B cell (primary cell): Measurements from ENCODE around the gene MESP1. TPM values are rescaled to one million over a fixed set of nuclear protein-coding genes. Genes with fewer than 3 reads are reported as not detected.

Experiments used
- ATAC-seq: fragments of 200-7000 bp; cut with Tn5 transposase; one replicate; pipeline ENCODE4 v1.10.0; 2021; ENCODE audit warnings: low read depth, mild to moderate bottlenecking, moderate number of reproducible peaks, moderate library complexity
- CTCF ChIA-PET: fragments of 350-600 bp; sonication (Branson Sonifier 250); formaldehyde crosslinking; loops from one replicate; lab custom pipeline; 2021; ENCODE audit warnings: antibody characterized with exemption, inconsistent platforms; lab: Charles Lee
- POLR2A ChIA-PET: fragments of 350-600 bp; sonication (Branson Sonifier 250); formaldehyde crosslinking; loops from one replicate; lab custom pipeline; 2021; ENCODE audit warnings: antibody characterized with exemption; lab: Charles Lee
- DNase-seq: peaks from one replicate; pipeline ENCODE4 v3.0.0; 2013
- H2AFZ ChIP-seq: 2 replicates; pipeline ENCODE4 v1.6.1; 2012; ENCODE audit warnings: mild to moderate bottlenecking, low read depth, low read length; ENCODE audit not compliant: insufficient read depth, poor library complexity, severe bottlenecking
- H3K27ac ChIP-seq, 2 donors: 1 replicate in 1 of 2; 2 replicates in 1 of 2; pipeline ENCODE4 v1.5.1; 2012 to 2013; ENCODE audit warnings: low read length in 2 of 2, mild to moderate bottlenecking in 2 of 2, moderate library complexity in 1 of 2
- H3K27me3 ChIP-seq, 4 experiments: fragments of 200-600 bp in 1 of 4; sonication (generic) in 1 of 4; replicated peaks in 1 of 4; 1 replicate in 2 of 4; 2 replicates in 2 of 4; pipeline versions ENCODE4 v1.6.1 to v1.7.0; 2013 to 2016; ENCODE audit warnings: low read length in 3 of 4, mild to moderate bottlenecking in 2 of 4, mixed read lengths in 1 of 4, moderate library complexity in 1 of 4; ENCODE audit not compliant: insufficient read depth in 4 of 4, control insufficient read depth in 3 of 4; ENCODE audit errors: control extremely low read depth in 1 of 4
- H3K36me3 ChIP-seq, 2 experiments: replicated peaks in 1 of 2; 1 replicate in 1 of 2; 2 replicates in 1 of 2; pipeline versions ENCODE4 v1.6.1 to v1.7.1; 2013; ENCODE audit warnings: low read length in 1 of 2; ENCODE audit not compliant: insufficient read depth in 2 of 2, control insufficient read depth in 1 of 2; ENCODE audit errors: control extremely low read depth in 1 of 2, extremely low read depth in 1 of 2
- H3K4me1 ChIP-seq, 2 donors: fragments of 200-600 bp in 1 of 2; sonication (generic) in 1 of 2; 1 replicate in 1 of 2; 2 replicates in 1 of 2; pipeline versions ENCODE4 v1.5.1 to v1.6.1; 2013 to 2017; ENCODE audit warnings: low read length in 2 of 2; ENCODE audit not compliant: control insufficient read depth in 2 of 2, insufficient read depth in 2 of 2
- H3K4me2 ChIP-seq: replicated peaks from 2 replicates; pipeline ENCODE3; 2012; ENCODE audit warnings: mild to moderate bottlenecking, low read depth, low read length; ENCODE audit not compliant: poor library complexity, severe bottlenecking
- H3K4me3 ChIP-seq, 5 experiments: fragments of 200-600 bp in 1 of 5; sonication (generic) in 1 of 5; 1 replicate in 3 of 5; 2 replicates in 2 of 5; pipeline versions ENCODE4 v1.5.1 to v1.7.0; 2011 to 2016; ENCODE audit warnings: low read length in 4 of 5, mild to moderate bottlenecking in 4 of 5, low read depth in 2 of 5, control low read depth in 1 of 5, moderate library complexity in 1 of 5; ENCODE audit not compliant: insufficient read depth in 1 of 5; ENCODE audit errors: control extremely low read depth in 1 of 5, extremely low read depth in 1 of 5
- H3K79me2 ChIP-seq: fragments of 200-600 bp; sonication (generic); one replicate; pipeline ENCODE4 v1.6.0; 2016; ENCODE audit warnings: low read length; ENCODE audit not compliant: control insufficient read depth, insufficient read depth
- H3K9ac ChIP-seq: fragments of 200-600 bp; sonication (generic); 2 replicates; pipeline ENCODE4 v1.6.1; 2017; ENCODE audit warnings: mild to moderate bottlenecking, low read length, moderate library complexity
- H3K9me3 ChIP-seq, 3 donors: one replicate each; pipeline versions ENCODE4 v1.6.1 to v1.7.1; 2013; ENCODE audit warnings: low read length in 2 of 3; ENCODE audit not compliant: control insufficient read depth in 2 of 3, insufficient read depth in 1 of 3; ENCODE audit errors: control extremely low read depth in 1 of 3
- H4K20me1 ChIP-seq: 2 replicates; pipeline ENCODE4 v1.6.0; 2012; ENCODE audit warnings: mild to moderate bottlenecking, low read length; ENCODE audit not compliant: insufficient read depth, control insufficient read depth, poor library complexity, severe bottlenecking
- H3K27ac Mint-ChIP-seq: one replicate; pipeline ENCODE4 v1.8.0; 2021; ENCODE audit warnings: mixed read lengths
- H3K27me3 Mint-ChIP-seq: one replicate; pipeline ENCODE4 v1.8.0; 2021; ENCODE audit warnings: mixed read lengths
- H3K4me1 Mint-ChIP-seq: one replicate; pipeline ENCODE4 v1.8.0; 2021; ENCODE audit warnings: mixed read lengths
- H3K4me3 Mint-ChIP-seq: one replicate; pipeline ENCODE4 v1.8.0; 2021; ENCODE audit warnings: mixed read lengths
- H3K9me3 Mint-ChIP-seq: one replicate; pipeline ENCODE4 v1.8.0; 2022; ENCODE audit warnings: mixed read lengths; ENCODE audit not compliant: insufficient read depth
- CTCF ChIP-seq: fragments of 200-600 bp; IDR thresholded peaks from one replicate; pipeline ENCODE4 v1.8.0; 2022; ENCODE audit warnings: antibody characterized with exemption, mild to moderate bottlenecking
- EZH2 ChIP-seq: IDR thresholded peaks from 2 replicates; pipeline ENCODE4 v1.6.1; 2012; ENCODE audit warnings: borderline replicate concordance, low read depth, mild to moderate bottlenecking, moderate library complexity, low read length; ENCODE audit not compliant: insufficient read depth, poor library complexity, severe bottlenecking
- WGBS: methylation state at CpG from one replicate; pipeline ENCODE4 v1.1.5; 2013; ENCODE audit warnings: missing lambda C conversion rate; ENCODE audit not compliant: insufficient coverage; 5-methylcytosine and 5-hydroxymethylcytosine counted together
- intact Hi-C: fragments of 100-400 bp; cut with micrococcal nuclease; formaldehyde crosslinking; loops from one replicate; pipeline ENCODE4 v1.10.0; 2022
- polyA plus RNA-seq: library from polyadenylated mRNA; depleted of rRNA; stranded (reverse); fragments of >200 nt; gene quantifications from 2 replicates; pipeline ENCODE4 v1.2.3, GENCODE V29; 2012
- total RNA-seq, 2 donors: library from RNA; stranded (reverse); fragments of 120-200 nt in 1 of 2; gene quantifications; 1 replicate in 1 of 2; 2 replicates in 1 of 2; pipeline versions ENCODE4 v1.2.3 to v1.2.4, GENCODE V29; 2013 to 2022

Gene MESP1
- total and polyA plus RNA-seq, 2 donors (not counting 1 experiment from before 2014, with no cell fraction given) = 0.25 to 0.49 TPM

DNA sequence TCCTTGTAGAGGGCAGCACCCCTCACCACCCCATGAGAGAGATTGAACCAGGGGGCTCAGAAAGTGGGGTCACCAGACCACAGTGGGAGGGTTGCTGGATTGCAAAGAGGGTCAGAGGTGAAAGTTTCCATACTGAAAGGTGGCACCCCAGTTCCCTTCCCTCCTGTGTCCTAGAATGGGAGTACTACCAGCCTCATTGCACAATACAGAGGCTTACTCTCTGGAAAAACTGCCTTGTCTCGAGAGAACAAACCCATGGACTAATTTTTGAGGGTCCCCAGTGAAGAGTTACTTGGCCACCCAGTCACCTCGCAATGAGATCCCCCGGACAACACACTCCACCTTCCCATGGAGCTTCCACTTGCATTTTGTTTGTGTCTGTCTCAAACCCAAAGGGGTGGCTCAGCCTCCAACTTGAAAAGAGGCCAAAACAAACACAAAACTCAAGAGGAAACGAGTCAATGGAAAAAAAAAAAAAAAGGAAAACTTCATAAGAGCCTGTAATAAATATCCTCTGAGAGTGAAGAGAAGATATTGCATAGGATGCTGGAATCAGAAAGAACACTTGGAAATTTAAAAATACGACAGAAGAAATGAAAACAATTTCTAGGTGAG is 43.7 kb upstream of the MESP1 start:
- H3K4me1 Mint-ChIP-seq = peaks cover 8% of the 10 kb centered on the region
- peaks cover 0 to 9% (median 0%) of the 10 kb centered on the region in 3 donors for H3K9me3 ChIP-seq
- H3K4me1 ChIP-seq = peaks cover 0 to 2% of the 10 kb centered on the region in 2 donors
- CTCF ChIA-PET = interaction anchor here (0.7 kb wide), 1 partner anchor 16 kb away, joined by 3 read pairs; no protein-coding TSS in a partner anchor
- H3K27ac Mint-ChIP-seq = no peak overlapping the region
- no peak overlapping the region for H2AFZ ChIP-seq
- intact Hi-C loops = no loop called here
- H3K36me3 ChIP-seq = no peaks in the 10 kb centered on the region
- ATAC-seq = no peak
- no peak overlapping the region for H3K4me3 Mint-ChIP-seq
- POLR2A ChIA-PET = no interaction called here
- H3K27me3 ChIP-seq = no peaks in the 10 kb centered on the region
- no peaks in the 10 kb centered on the region for H4K20me1 ChIP-seq
- H3K27ac ChIP-seq = no peak overlapping the region
- no peak overlapping the region for H3K4me2 ChIP-seq
- 97% methylated on average over 4 of the region's 5 CpGs for WGBS
- no peak overlapping the region for H3K9ac ChIP-seq
- no peak overlapping the region for H3K4me3 ChIP-seq
- peaks cover 4% of the 10 kb centered on the region for H3K27me3 Mint-ChIP-seq
- no peaks in the 10 kb centered on the region for H3K79me2 ChIP-seq
- TF ChIP-seq EZH2 (no peak), CTCF (no peak)
- no peak for DNase-seq
- peaks cover 2% of the 10 kb centered on the region for H3K9me3 Mint-ChIP-seq

DNA sequence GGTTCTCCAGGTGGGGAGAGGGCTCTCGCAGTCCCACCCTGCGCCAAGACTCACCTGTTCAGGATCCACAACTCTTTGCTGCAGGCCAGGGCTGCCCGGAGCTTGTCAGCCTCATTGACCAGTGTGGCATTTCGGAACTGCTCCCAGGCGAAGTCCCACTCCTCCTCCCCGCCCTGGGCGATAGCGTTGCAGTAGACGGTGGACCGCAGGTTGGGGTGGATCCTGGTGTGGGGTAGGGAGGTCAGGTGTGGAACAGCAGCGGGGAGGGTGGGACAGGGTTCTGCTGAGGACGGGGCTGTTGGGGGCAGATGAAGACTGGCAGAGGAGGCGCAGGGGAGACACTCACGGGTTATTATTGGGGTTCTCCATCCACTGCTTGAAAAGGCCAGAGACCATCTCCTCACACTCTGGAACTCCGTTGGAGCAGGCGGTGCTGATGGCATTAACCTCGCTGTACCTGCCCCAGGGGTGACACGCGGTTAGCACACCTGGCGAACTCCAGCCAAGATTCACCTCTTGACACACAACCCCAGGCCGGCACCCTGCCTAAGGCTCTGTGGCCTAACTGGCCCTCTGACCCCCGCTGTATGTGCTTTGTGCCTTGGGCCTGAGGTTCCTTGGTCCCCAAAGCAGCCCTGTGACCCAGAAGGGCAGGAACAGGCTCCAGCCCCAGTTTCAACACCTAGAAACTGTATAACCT is 41.2 kb upstream of the MESP1 start:
- no peak overlapping the region for H3K4me3 Mint-ChIP-seq
- Histone ChIP-seq H3K4me2 (no peak overlapping the region), H3K9ac (no peak overlapping the region), H3K79me2 (no peaks in the 10 kb centered on the region), H3K4me1 (no peaks in the 10 kb centered on the region), H3K4me3 (no peak overlapping the region), H3K9me3 (peaks cover 3 to 12% (median 7%) of the 10 kb centered on the region in 3 donors), H3K27me3 (no peaks in the 10 kb centered on the region), H3K27ac (no peak overlapping the region), H2AFZ (no peak overlapping the region), H3K36me3 (no peaks in the 10 kb centered on the region), H4K20me1 (no peaks in the 10 kb centered on the region)
- peaks cover 9% of the 10 kb centered on the region for H3K27me3 Mint-ChIP-seq
- 94% methylated on average over 19 of the region's 22 CpGs for WGBS
- DNase-seq = no peak
- TF ChIP-seq EZH2 (no peak), CTCF (no peak)
- H3K27ac Mint-ChIP-seq = no peak overlapping the region
- peaks cover 6% of the 10 kb centered on the region for H3K9me3 Mint-ChIP-seq
- intact Hi-C loops = no loop called here
- ATAC-seq = no peak
- no peaks in the 10 kb centered on the region for H3K4me1 Mint-ChIP-seq
- ChIA-PET POLR2A (no interaction called here), CTCF (no interaction called here)
